Measurements from ENCODE around the gene SLC2A13.

SLC2A13 gene

DNA sequence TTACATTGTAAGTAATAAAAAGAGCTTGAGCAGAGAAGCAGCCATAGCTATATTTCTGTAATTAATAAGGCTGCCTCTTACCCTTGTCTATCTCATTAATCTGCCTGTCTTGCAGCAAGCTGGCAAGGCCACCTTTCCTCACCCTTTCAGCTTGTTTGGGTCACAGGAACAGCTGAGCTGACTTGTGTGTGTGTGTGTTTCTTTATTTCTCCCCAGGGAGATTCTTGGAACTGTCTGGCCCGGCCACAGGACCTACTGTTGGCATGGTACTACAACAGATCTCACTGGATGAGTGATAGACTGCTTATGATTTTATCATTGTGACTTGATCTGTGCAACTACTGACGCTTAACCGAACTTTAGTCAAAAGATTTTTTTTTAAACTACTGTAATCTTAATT is 213.7 kb downstream of the SLC2A13 start:
- Histone ChIP-seq H2AK5ac (ENCODE audit: low read length) (no peak overlapping the region), H3K79me2 (ENCODE audit: control insufficient read depth, insufficient read depth, low read length, poor library complexity) (no peaks in the 10 kb centered on the region), H3K36me3 (ENCODE audit: control insufficient read depth in 1 of 2, insufficient read depth in 2 of 2, low read length in 2 of 2) (no peaks in the 10 kb centered on the region), H2BK5ac (ENCODE audit: low read depth, low read length, poor library complexity) (no peak overlapping the region), H4K12ac (ENCODE audit: low read depth, low read length) (no peak overlapping the region), H2AFZ (ENCODE audit: insufficient read depth, low read length, poor library complexity) (no peak overlapping the region), H4K8ac (ENCODE audit: low read depth, low read length) (no peak overlapping the region), H3K4ac (ENCODE audit: low read depth, low read length) (no peak overlapping the region), H3K4me2 (ENCODE audit: low read length) (no peak overlapping the region), H3K27me3 (ENCODE audit: insufficient read depth, low read length) (no peaks in the 10 kb centered on the region), H3K4me1 (ENCODE audit: control insufficient read depth in 1 of 2, insufficient read depth in 2 of 2, low read length in 2 of 2) (no peaks in the 10 kb centered on the region), H2BK12ac (ENCODE audit: low read length) (no peak overlapping the region), H3K23ac (ENCODE audit: low read length) (no peak overlapping the region), H3K9ac (ENCODE audit: low read length) (no peak overlapping the region), H3K18ac (ENCODE audit: low read length) (no peak overlapping the region), H4K91ac (ENCODE audit: low read depth, low read length) (no peak overlapping the region), H3K27ac (ENCODE audit: low read depth, low read length) (no peak overlapping the region), H2BK120ac (ENCODE audit: insufficient read depth, low read length, poor library complexity) (no peak overlapping the region), H3K14ac (ENCODE audit: low read length) (no peak overlapping the region), H3K79me1 (ENCODE audit: low read length) (no peaks in the 10 kb centered on the region), H3K9me3 (ENCODE audit: insufficient read depth, low read depth, low read length) (no peaks in the 10 kb centered on the region), H3K4me3 (ENCODE audit: low read depth, low read length) (no peak overlapping the region)
- no CpG with 5 or more reads among the region's 3 CpGs for WGBS (ENCODE audit: extremely low coverage, insufficient coverage, insufficient read length)
- no peak for DNase-seq

DNA sequence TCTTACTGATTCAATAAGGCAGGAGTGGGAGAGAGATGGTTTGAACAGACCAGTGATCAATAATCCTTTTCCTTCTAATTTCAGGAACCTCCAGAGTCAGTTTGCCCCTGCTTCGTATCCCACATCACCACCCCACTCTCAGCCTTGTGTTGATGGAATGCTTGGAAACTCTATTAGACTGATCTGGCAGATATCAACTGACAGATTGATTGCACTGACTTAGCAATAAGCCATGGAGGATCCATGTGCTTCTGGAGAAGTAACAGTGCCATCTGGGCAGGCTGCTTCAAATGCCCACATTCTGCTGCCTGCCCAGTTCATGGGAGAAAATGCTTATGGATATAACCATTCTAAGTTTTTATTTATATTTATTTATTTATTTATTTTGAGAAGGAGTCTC is 218.0 kb downstream of the SLC2A13 start:
- Histone ChIP-seq H3K27me3 (ENCODE audit: insufficient read depth, low read length) (no peaks in the 10 kb centered on the region), H2BK120ac (ENCODE audit: insufficient read depth, low read length, poor library complexity) (no peak overlapping the region), H3K27ac (ENCODE audit: low read depth, low read length) (no peak overlapping the region), H2AFZ (ENCODE audit: insufficient read depth, low read length, poor library complexity) (no peak overlapping the region), H3K9me3 (ENCODE audit: insufficient read depth, low read depth, low read length) (no peaks in the 10 kb centered on the region), H3K4me2 (ENCODE audit: low read length) (no peak overlapping the region), H3K4me3 (ENCODE audit: low read depth, low read length) (no peak overlapping the region), H3K79me1 (ENCODE audit: low read length) (no peaks in the 10 kb centered on the region), H3K36me3 (ENCODE audit: control insufficient read depth in 1 of 2, insufficient read depth in 2 of 2, low read length in 2 of 2) (no peaks in the 10 kb centered on the region), H3K9ac (ENCODE audit: low read length) (no peak overlapping the region), H3K4ac (ENCODE audit: low read depth, low read length) (no peak overlapping the region), H2BK5ac (ENCODE audit: low read depth, low read length, poor library complexity) (no peak overlapping the region), H3K23ac (ENCODE audit: low read length) (no peak overlapping the region), H3K18ac (ENCODE audit: low read length) (no peak overlapping the region), H2AK5ac (ENCODE audit: low read length) (no peak overlapping the region), H3K4me1 (ENCODE audit: control insufficient read depth in 1 of 2, insufficient read depth in 2 of 2, low read length in 2 of 2) (no peaks in the 10 kb centered on the region), H3K14ac (ENCODE audit: low read length) (no peak overlapping the region), H4K8ac (ENCODE audit: low read depth, low read length) (no peak overlapping the region), H2BK12ac (ENCODE audit: low read length) (no peak overlapping the region), H4K12ac (ENCODE audit: low read depth, low read length) (no peak overlapping the region), H3K79me2 (ENCODE audit: control insufficient read depth, insufficient read depth, low read length, poor library complexity) (no peaks in the 10 kb centered on the region), H4K91ac (ENCODE audit: low read depth, low read length) (no peak overlapping the region)
- DNase-seq, result no peak
- no CpG with 5 or more reads among the region's 1 CpG for WGBS (ENCODE audit: extremely low coverage, insufficient coverage, insufficient read length)

GRCh38 chr12:39886106-39886505 is 219.8 kb downstream of the SLC2A13 start:
- DNase-seq, result peak; percentile 1 to 10
- Histone ChIP-seq H3K79me1 (ENCODE audit: low read length) (no peaks in the 10 kb centered on the region), H3K79me2 (ENCODE audit: control insufficient read depth, insufficient read depth, low read length, poor library complexity) (no peaks in the 10 kb centered on the region), H3K27me3 (ENCODE audit: insufficient read depth, low read length) (no peaks in the 10 kb centered on the region), H2AFZ (ENCODE audit: insufficient read depth, low read length, poor library complexity) (no peak overlapping the region), H3K4me2 (ENCODE audit: low read length) (no peak overlapping the region), H3K18ac (ENCODE audit: low read length) (no peak overlapping the region), H3K4me3 (ENCODE audit: low read depth, low read length) (no peak overlapping the region), H3K27ac (ENCODE audit: low read depth, low read length) (no peak overlapping the region), H2BK12ac (ENCODE audit: low read length) (no peak overlapping the region), H3K9ac (ENCODE audit: low read length) (no peak overlapping the region), H4K12ac (ENCODE audit: low read depth, low read length) (no peak overlapping the region), H2BK120ac (ENCODE audit: insufficient read depth, low read length, poor library complexity) (no peak overlapping the region), H3K4ac (ENCODE audit: low read depth, low read length) (no peak overlapping the region), H2AK5ac (ENCODE audit: low read length) (no peak overlapping the region), H3K36me3 (ENCODE audit: control insufficient read depth in 1 of 2, insufficient read depth in 2 of 2, low read length in 2 of 2) (no peaks in the 10 kb centered on the region), H3K9me3 (ENCODE audit: insufficient read depth, low read depth, low read length) (no peaks in the 10 kb centered on the region), H4K8ac (ENCODE audit: low read depth, low read length) (no peak overlapping the region), H4K91ac (ENCODE audit: low read depth, low read length) (no peak overlapping the region), H3K14ac (ENCODE audit: low read length) (no peak overlapping the region), H3K23ac (ENCODE audit: low read length) (no peak overlapping the region), H3K4me1 (ENCODE audit: control insufficient read depth in 1 of 2, insufficient read depth in 2 of 2, low read length in 2 of 2) (no peaks in the 10 kb centered on the region), H2BK5ac (ENCODE audit: low read depth, low read length, poor library complexity) (no peak overlapping the region)
- WGBS (ENCODE audit: extremely low coverage, insufficient coverage, insufficient read length), result no CpG with 5 or more reads among the region's 3 CpGs

DNA sequence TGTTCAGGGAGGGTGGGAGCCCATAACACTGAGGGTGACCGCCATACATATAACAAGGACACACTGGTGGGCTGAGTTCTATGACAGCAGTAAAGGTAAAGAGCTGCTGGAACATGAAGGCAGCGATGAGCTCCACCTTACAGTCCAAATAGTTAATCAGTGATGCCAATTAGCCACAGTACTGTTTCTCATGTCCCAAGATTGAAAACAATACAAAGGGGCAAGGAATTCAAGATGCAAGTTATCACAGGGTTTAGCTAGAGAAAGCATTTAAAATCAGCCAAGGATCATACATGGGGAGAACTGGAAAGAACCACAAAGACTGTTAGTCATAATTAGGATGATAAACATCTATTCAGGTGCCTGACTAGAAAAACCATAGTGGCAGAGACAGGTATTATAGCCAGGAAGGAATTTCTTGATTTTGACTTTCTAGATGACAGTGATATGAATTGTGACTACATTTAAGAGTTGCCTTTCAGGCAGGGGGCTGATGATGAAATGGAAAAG is 221.2 kb downstream of the SLC2A13 start:
- Histone ChIP-seq H3K4ac (ENCODE audit: low read depth, low read length) (no peak overlapping the region), H4K8ac (ENCODE audit: low read depth, low read length) (no peak overlapping the region), H4K12ac (ENCODE audit: low read depth, low read length) (no peak overlapping the region), H3K4me1 (ENCODE audit: control insufficient read depth in 1 of 2, insufficient read depth in 2 of 2, low read length in 2 of 2) (no peaks in the 10 kb centered on the region), H3K36me3 (ENCODE audit: control insufficient read depth in 1 of 2, insufficient read depth in 2 of 2, low read length in 2 of 2) (no peaks in the 10 kb centered on the region), H3K14ac (ENCODE audit: low read length) (no peak overlapping the region), H3K27me3 (ENCODE audit: insufficient read depth, low read length) (no peaks in the 10 kb centered on the region), H3K27ac (ENCODE audit: low read depth, low read length) (no peak overlapping the region), H3K79me2 (ENCODE audit: control insufficient read depth, insufficient read depth, low read length, poor library complexity) (no peaks in the 10 kb centered on the region), H2AK5ac (ENCODE audit: low read length) (no peak overlapping the region), H2AFZ (ENCODE audit: insufficient read depth, low read length, poor library complexity) (no peak overlapping the region), H3K4me3 (ENCODE audit: low read depth, low read length) (no peak overlapping the region), H4K91ac (ENCODE audit: low read depth, low read length) (no peak overlapping the region), H2BK12ac (ENCODE audit: low read length) (no peak overlapping the region), H3K18ac (ENCODE audit: low read length) (no peak overlapping the region), H3K4me2 (ENCODE audit: low read length) (no peak overlapping the region), H3K9me3 (ENCODE audit: insufficient read depth, low read depth, low read length) (peaks cover 3% of the 10 kb centered on the region), H2BK5ac (ENCODE audit: low read depth, low read length, poor library complexity) (no peak overlapping the region), H2BK120ac (ENCODE audit: insufficient read depth, low read length, poor library complexity) (no peak overlapping the region), H3K9ac (ENCODE audit: low read length) (no peak overlapping the region), H3K79me1 (ENCODE audit: low read length) (no peaks in the 10 kb centered on the region), H3K23ac (ENCODE audit: low read length) (no peak overlapping the region)
- no CpG with 5 or more reads among the region's 2 CpGs for WGBS (ENCODE audit: extremely low coverage, insufficient coverage, insufficient read length)
- peak in 1 of 2 donors; percentile 17 for DNase-seq
